Measurements from ENCODE around the gene PAFAH1B2.

PAFAH1B2 gene

GRCh38 chr11:117222991-117223740, 79.1 kb downstream of the PAFAH1B2 start:
- in situ Hi-C loops (cut with MboI; ENCODE audit: low sequenced_read_pairs, unreplicated experiment) = loop anchor here (10.0 kb wide), 1 partner anchor 338 kb away; no protein-coding TSS in a partner anchor
- TF ChIP-seq CTCF (IDR thresholded peaks at IDR 0.05; ENCODE audit: borderline replicate concordance, control extremely low read depth, extremely low read depth, insufficient read depth, missing control alignments) = no peak
- no peak for DNase-seq (ENCODE audit: low spot score)

- no peak for TF ChIP-seq CTCF (IDR thresholded peaks at IDR 0.05; ENCODE audit: borderline replicate concordance, control extremely low read depth, extremely low read depth, insufficient read depth, missing control alignments)
- in situ Hi-C loops (cut with MboI; ENCODE audit: low sequenced_read_pairs, unreplicated experiment) = loop anchor here (10.0 kb wide), 1 partner anchor 339 kb away; no protein-coding TSS in a partner anchor
- no peak for DNase-seq (ENCODE audit: low spot score)
Observed at GRCh38 chr11:117223741-117224689, 79.9 kb downstream of the PAFAH1B2 start.

GRCh38 chr11:117225553-117226170, 81.6 kb downstream of the PAFAH1B2 start:
- no peak for DNase-seq (ENCODE audit: low spot score)
- in situ Hi-C loops (cut with MboI; ENCODE audit: low sequenced_read_pairs, unreplicated experiment) = loop anchor here (5.0 to 10.0 kb wide), 2 partner anchors 43 to 341 kb away; no protein-coding TSS in a partner anchor
- TF ChIP-seq CTCF (IDR thresholded peaks at IDR 0.05; ENCODE audit: borderline replicate concordance, control extremely low read depth, extremely low read depth, insufficient read depth, missing control alignments) = no peak
